WTC11 (cell line): ENCODE measurements around the gene DMRTC1.
"Not testable (repeated sequence)": the region's sequence is repeated elsewhere in the genome, so short reads cannot be mapped to it uniquely, and the experiment has no call there.

ENCODE experiments used
- IRF1 ChIP-seq: sonication (generic); formaldehyde crosslinking; IDR thresholded peaks from 2 replicates; pipeline ENCODE4 v1.8.0; 2023; ENCODE audit warnings: missing genetic modification reagents
- USF2 ChIP-seq: sonication (generic); formaldehyde crosslinking; IDR thresholded peaks from 2 replicates; pipeline ENCODE4 v1.8.1; 2023; ENCODE audit warnings: mild to moderate bottlenecking, missing genetic modification reagents, moderate library complexity
- ZBTB21 ChIP-seq: sonication (generic); formaldehyde crosslinking; IDR thresholded peaks from 2 replicates; pipeline ENCODE4 v1.8.1; 2023; ENCODE audit warnings: mild to moderate bottlenecking, missing genetic modification reagents, borderline replicate concordance
- ZNF138 ChIP-seq: sonication (generic); formaldehyde crosslinking; conservative IDR thresholded peaks from 2 replicates; pipeline ENCODE4 v1.8.1; 2022; ENCODE audit warnings: mild to moderate bottlenecking, moderate library complexity, missing genetic modification reagents
- TF ChIP-seq, protein P1 (sequence below): fragments of 200-600 bp; IDR thresholded peaks from 2 replicates; pipeline ENCODE4 v1.8.0; 2022; ENCODE audit warnings: antibody characterized with exemption
- TF ChIP-seq, protein P2 (sequence below): sonication (generic); formaldehyde crosslinking; IDR thresholded peaks from 2 replicates; pipeline ENCODE4 v1.8.0; 2022; ENCODE audit warnings: mild to moderate bottlenecking, missing genetic modification reagents

GRCh38 chrX:72943819-72944169 lies at the start of gene DMRTC1:
- TF ChIP-seq IRF1, ZBTB21, USF2, ZNF138 (CRISPR knock-in tag): not testable (repeated sequence)
- TF ChIP-seq, protein P1, sequence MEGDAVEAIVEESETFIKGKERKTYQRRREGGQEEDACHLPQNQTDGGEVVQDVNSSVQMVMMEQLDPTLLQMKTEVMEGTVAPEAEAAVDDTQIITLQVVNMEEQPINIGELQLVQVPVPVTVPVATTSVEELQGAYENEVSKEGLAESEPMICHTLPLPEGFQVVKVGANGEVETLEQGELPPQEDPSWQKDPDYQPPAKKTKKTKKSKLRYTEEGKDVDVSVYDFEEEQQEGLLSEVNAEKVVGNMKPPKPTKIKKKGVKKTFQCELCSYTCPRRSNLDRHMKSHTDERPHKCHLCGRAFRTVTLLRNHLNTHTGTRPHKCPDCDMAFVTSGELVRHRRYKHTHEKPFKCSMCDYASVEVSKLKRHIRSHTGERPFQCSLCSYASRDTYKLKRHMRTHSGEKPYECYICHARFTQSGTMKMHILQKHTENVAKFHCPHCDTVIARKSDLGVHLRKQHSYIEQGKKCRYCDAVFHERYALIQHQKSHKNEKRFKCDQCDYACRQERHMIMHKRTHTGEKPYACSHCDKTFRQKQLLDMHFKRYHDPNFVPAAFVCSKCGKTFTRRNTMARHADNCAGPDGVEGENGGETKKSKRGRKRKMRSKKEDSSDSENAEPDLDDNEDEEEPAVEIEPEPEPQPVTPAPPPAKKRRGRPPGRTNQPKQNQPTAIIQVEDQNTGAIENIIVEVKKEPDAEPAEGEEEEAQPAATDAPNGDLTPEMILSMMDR: not testable (repeated sequence)
- TF ChIP-seq, protein P2, sequence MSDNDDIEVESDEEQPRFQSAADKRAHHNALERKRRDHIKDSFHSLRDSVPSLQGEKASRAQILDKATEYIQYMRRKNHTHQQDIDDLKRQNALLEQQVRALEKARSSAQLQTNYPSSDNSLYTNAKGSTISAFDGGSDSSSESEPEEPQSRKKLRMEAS (CRISPR knock-in tag): not testable (repeated sequence)
